ENCODE measurements around the gene DNM3.

DNM3 gene

DNA sequence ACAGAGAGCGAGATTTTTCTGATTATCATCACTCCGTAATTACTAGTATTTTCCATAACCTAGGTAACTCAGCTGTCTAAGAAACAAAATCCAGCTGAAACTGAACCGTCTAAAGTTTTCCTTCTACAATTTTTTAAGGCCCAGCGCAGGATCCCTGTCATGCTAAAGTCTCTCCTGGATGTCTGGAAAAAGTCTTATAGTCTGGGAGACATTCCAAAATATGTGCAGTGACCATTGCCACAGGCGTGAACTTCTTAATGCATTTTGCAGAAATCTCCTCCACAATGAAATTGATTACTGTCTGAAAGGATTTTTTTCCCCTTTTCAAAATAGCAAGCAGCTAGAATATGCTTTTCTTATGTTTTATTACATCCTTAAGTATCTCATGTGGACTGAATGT, 369.9 kb downstream of the DNM3 start:
- TF ChIP-seq CTCF (IDR thresholded peaks at IDR 0.05; ENCODE audit: low read length) (no peak), EZH2 (IDR thresholded peaks at IDR 0.05; ENCODE audit: borderline replicate concordance, low read length) (no peak)
- no peak overlapping the region for H3K4me3 ChIP-seq (ENCODE audit: low read depth, low read length, poor library complexity, severe bottlenecking)
- no peak overlapping the region for H3K27ac ChIP-seq (ENCODE audit: low read depth, low read length, poor library complexity, severe bottlenecking)
- no peaks in the 10 kb centered on the region for H3K27me3 ChIP-seq (ENCODE audit: insufficient read depth, low read length)
- no peaks in the 10 kb centered on the region for H3K9me3 ChIP-seq (ENCODE audit: low read length)
- peaks cover 3% of the 10 kb centered on the region for H3K4me1 ChIP-seq (ENCODE audit: insufficient read depth, low read length, severe bottlenecking)
- no peak overlapping the region for H2AFZ ChIP-seq (ENCODE audit: low read length)
- H3K4me2 ChIP-seq (ENCODE audit: low read length): no peak overlapping the region
- no peaks in the 10 kb centered on the region for H3K36me3 ChIP-seq (ENCODE audit: insufficient read depth, low read length)
- no peaks in the 10 kb centered on the region for H3K9me2 ChIP-seq (ENCODE audit: low read depth, low read length)
- no peaks in the 10 kb centered on the region for H4K20me1 ChIP-seq (ENCODE audit: insufficient read depth, low read length)
- H3K79me2 ChIP-seq (ENCODE audit: insufficient read depth, low read length): no peaks in the 10 kb centered on the region
- no peaks in the 10 kb centered on the region for H3F3A ChIP-seq (ENCODE audit: insufficient read depth, low read length)
- H3K9ac ChIP-seq (ENCODE audit: low read length): no peak overlapping the region

- Histone ChIP-seq H4K20me1 (ENCODE audit: insufficient read depth, low read length) (no peaks in the 10 kb centered on the region), H3K9me2 (ENCODE audit: low read depth, low read length) (no peaks in the 10 kb centered on the region), H3K27me3 (ENCODE audit: insufficient read depth, low read length) (no peaks in the 10 kb centered on the region), H2AFZ (ENCODE audit: low read length) (no peak overlapping the region), H3K79me2 (ENCODE audit: insufficient read depth, low read length) (no peaks in the 10 kb centered on the region), H3K4me2 (ENCODE audit: low read length) (no peak overlapping the region), H3K36me3 (ENCODE audit: insufficient read depth, low read length) (no peaks in the 10 kb centered on the region), H3K27ac (ENCODE audit: low read depth, low read length, poor library complexity, severe bottlenecking) (no peak overlapping the region), H3K9me3 (ENCODE audit: low read length) (no peaks in the 10 kb centered on the region), H3K4me1 (ENCODE audit: insufficient read depth, low read length, severe bottlenecking) (no peaks in the 10 kb centered on the region), H3K9ac (ENCODE audit: low read length) (no peak overlapping the region), H3K4me3 (ENCODE audit: low read depth, low read length, poor library complexity, severe bottlenecking) (no peak overlapping the region), H3F3A (ENCODE audit: insufficient read depth, low read length) (no peaks in the 10 kb centered on the region)
- TF ChIP-seq EZH2 (IDR thresholded peaks at IDR 0.05; ENCODE audit: borderline replicate concordance, low read length) (no peak), CTCF (IDR thresholded peaks at IDR 0.05; ENCODE audit: low read length) (no peak)
Measured at GRCh38 chr1:172212124-172212523, 370.8 kb downstream of the DNM3 start.

GRCh38 chr1:172215006-172215405, 373.7 kb downstream of the DNM3 start:
- H3K9ac ChIP-seq (ENCODE audit: low read length): no peak overlapping the region
- no peaks in the 10 kb centered on the region for H3K9me3 ChIP-seq (ENCODE audit: low read length)
- H2AFZ ChIP-seq (ENCODE audit: low read length): no peak overlapping the region
- H3K36me3 ChIP-seq (ENCODE audit: insufficient read depth, low read length): no peaks in the 10 kb centered on the region
- H4K20me1 ChIP-seq (ENCODE audit: insufficient read depth, low read length): no peaks in the 10 kb centered on the region
- no peak overlapping the region for H3K27ac ChIP-seq (ENCODE audit: low read depth, low read length, poor library complexity, severe bottlenecking)
- H3F3A ChIP-seq (ENCODE audit: insufficient read depth, low read length): no peaks in the 10 kb centered on the region
- H3K79me2 ChIP-seq (ENCODE audit: insufficient read depth, low read length): no peaks in the 10 kb centered on the region
- no peaks in the 10 kb centered on the region for H3K27me3 ChIP-seq (ENCODE audit: insufficient read depth, low read length)
- TF ChIP-seq CTCF (IDR thresholded peaks at IDR 0.05; ENCODE audit: low read length) (no peak), EZH2 (IDR thresholded peaks at IDR 0.05; ENCODE audit: borderline replicate concordance, low read length) (no peak)
- H3K4me1 ChIP-seq (ENCODE audit: insufficient read depth, low read length, severe bottlenecking): no peaks in the 10 kb centered on the region
- H3K9me2 ChIP-seq (ENCODE audit: low read depth, low read length): no peaks in the 10 kb centered on the region
- H3K4me2 ChIP-seq (ENCODE audit: low read length): no peak overlapping the region
- H3K4me3 ChIP-seq (ENCODE audit: low read depth, low read length, poor library complexity, severe bottlenecking): no peak overlapping the region

All from OCI-LY1 (cell line).